Activated gamma-delta T cell treated with Interleukin-2 at 50 U/mL for 16 hours (primary cell): ENCODE measurements around the gene SBK2.
"Not testable (repeated sequence)": the region's sequence is repeated elsewhere in the genome, so short reads cannot be mapped to it uniquely, and the experiment has no call there.

ENCODE experiments used
- DNase-seq: peaks from one replicate; pipeline ENCODE4 v3.0.0-alpha.2; 2020

Gene SBK2

DNA sequence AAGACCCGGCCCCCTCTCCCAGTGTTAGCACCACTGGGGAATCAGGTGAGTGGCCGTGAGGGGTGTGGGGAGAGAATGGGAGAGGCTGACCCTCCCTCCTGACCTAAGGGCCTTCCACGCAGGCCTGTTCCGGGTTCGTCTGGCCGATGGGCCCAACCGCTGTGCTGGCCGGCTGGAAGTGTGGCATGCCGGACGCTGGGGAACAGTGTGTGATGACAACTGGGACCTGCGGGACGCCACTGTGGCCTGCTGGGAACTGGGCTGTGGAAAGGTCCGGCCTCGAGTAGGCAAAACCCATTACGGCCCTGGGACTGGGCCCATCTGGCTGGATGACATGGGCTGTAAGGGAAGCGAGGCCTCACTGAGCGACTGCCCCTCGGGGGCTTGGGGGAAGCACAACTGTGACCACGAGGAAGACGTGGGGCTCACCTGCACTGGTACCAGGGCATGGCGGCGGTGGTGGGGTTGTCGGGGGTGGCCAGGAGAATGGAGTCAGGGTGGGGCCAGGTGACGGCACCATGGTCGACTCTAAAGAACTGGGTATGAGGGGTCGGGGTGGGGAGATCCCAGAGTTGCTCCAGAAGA lies 36.5 kb downstream of the SBK2 start:
- DNase-seq, result no peak

GRCh38 chr19:55498246-55498840 lies 38.6 kb downstream of the SBK2 start:
- no peak for DNase-seq

DNA sequence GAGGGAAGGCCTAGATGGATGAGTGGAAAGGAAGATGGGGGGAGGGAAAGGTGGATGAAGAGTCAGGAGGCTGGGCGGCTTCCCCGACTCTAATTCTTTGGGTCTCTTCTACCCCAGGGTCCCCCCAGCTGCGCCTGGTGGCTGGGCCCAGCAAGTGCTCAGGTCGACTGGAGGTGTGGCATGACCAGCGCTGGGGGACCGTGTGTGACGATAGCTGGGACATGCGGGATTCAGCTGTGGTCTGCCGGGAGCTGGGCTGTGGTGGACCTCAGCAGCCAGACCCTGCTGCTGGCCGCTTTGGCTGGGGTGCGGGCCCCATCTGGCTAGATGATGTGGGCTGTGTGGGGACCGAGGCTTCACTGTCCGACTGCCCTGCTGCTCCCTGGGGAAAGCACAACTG lies 39.2 kb downstream of the SBK2 start:
- DNase-seq, result no peak

DNA sequence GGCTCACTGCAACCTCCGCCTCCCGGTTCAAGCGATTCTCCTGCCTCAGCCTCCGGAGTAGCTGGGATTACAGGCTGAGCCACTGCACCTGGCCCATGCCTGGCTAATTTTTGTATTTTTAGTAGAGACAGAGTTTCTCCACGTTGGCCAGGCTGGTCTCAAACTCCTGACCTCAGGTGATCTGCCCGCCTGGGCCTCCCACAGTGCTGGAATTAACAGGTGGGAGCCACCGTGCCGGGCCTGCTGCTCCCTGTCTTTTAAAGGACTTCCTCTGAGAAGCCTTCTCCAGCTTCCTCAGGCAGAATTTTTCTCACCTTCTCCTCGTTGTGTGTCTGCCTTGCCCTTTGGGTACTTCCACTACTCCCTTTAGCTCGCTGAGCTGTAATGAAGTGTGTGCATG lies 40.1 kb downstream of the SBK2 start:
- not testable (repeated sequence) for DNase-seq

DNA sequence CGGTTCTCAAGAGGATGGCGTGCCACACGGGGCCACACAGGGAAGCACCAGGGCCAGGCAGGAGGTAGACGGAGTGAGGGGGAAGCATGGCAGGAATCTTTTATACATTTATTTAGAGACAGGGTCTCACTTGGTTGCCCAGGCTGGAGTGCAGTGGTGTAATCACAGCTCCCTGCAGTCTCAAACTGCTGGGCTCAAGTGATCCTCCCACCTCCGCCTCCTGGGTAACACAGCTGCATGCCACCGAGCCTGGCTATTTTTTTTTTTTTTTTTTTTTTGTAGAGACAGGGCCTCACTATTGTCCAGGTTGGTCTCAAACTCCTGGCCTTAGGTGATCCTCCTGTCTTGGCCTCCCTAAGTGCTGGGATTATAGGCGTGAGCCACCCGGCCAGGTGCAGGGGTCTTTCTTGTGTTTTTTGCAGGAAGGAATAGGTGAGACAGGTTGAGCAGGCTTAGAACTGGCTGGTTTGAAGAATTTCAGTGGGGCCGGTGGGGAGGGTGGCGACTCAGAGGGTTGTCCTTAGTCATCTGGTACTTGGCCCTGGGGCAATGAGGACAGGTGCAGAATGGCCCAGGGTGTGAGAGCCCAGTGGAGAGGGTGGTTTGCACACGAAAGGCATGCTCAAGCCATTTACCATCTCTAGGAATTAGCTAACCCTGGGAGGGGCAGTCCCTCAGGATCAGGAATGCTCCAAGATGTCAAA lies 41.1 kb downstream of the SBK2 start:
- no peak for DNase-seq

GRCh38 chr19:55494172-55494761 lies 42.7 kb downstream of the SBK2 start:
- DNase-seq, result no peak

GRCh38 chr19:55493645-55494171 lies 43.2 kb downstream of the SBK2 start:
- DNase-seq, result no peak

DNA sequence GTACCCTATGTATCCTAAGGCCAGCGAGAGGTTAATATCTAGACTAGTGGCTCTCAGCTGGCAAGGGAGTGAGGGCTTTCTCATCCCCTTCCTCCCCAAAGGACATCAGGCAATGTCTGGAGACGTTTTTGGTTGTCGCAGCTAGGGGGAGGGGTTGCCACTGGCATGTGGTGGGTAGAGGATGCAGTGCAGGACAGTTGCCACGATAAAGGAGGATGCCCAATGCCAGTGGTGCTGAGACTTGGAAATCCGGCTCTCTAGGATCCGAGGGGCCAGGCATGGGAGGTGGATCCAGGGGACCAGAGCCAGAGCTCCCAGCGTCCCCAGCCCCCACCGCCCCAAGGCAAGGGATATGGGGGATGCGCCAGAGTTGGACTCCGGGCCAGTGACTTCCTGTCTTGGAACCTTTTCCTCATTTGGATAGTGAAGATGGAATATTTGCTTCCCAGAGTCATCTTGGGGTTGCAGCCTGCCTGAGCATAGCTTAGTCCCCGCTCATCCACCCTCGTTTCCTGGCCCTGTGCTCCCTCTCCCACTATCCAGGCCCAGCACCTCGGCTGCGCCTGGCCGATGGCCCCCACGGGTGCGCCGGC lies 43.8 kb downstream of the SBK2 start:
- no peak for DNase-seq

GRCh38 chr19:55492362-55492944 lies 44.5 kb downstream of the SBK2 start:
- DNase-seq, result no peak

GRCh38 chr19:55491546-55492360 lies 45.2 kb downstream of the SBK2 start:
- no peak for DNase-seq

DNA sequence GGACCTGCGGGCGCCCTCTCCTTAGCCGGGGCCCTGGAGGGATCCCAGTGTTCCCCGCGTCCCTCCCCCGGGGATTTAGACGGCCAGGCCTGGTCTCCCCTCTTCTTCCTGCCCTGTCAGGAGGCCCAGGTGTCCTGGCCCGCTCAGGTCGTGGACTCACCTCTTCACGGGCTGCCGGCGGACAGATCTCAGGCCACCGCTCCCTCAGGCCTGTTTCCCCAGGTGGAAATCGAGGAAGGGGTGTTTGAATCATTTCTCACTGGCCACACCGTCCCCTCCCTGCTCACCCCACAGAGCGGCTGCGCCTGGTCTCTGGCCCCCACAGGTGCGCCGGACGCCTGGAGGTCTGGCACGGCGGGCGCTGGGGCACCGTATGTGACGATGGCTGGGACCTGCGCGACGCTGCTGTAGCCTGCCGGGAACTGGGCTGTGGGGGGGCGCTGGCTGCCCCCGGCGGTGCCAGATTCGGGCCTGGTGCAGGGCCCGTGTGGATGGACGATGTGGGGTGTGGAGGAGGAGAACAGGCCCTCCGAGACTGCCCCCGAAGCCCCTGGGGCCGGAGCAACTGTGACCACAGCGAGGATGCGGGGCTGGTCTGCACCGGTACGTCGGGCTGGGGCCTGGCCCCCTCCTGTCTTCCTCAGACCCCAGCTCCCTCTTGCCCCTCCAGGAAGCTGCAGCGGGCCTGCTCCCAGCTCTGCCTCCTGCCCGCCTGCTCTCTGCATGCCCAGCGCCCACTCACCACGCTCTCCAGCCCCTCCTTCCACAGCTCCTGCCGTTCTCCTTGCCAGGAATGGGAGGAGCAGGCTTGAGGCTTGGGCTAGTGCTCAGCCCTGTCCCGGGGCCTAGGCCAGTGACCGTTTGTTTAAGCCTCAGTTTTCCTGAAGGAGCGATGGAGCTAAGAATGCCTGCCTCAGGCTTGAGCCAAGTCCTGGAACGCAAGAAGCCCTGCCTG lies 46.2 kb downstream of the SBK2 start:
- DNase-seq, result no peak

DNA sequence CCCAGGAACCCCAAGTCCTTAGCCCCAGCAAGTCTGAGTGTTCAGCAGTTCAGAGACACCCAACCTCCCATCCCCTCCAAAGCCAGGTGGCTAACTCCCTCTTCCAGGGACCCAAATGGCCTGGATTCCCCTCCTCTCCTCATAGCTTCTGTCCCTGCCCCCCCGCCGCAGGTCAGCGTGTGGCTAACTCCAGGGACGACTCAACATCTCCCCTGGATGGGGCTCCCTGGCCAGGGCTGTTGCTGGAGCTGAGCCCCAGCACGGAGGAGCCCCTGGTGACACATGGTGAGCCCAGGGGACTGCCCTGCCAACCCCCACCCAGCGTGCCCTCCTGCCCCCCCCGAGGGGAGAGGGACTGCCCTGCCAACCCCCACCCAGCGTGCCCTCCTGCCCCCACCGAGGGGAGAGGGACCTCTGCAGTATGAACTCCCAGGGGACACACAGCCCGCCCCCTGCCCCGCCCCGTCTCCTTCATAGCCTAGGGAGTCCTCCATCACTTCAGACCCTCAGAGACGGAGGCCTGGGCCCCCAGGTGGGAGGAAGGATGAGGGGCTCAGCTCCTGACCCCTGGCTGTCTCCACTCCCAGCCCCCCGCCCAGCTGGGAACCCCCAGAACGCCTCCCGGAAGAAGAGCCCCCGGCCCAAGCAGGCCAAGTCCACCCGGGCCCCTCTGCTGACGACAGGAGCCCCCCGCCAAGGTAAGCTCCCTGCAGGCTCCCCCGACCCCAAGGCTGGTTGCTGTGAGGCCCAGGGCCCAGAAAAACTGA lies 47.0 kb downstream of the SBK2 start:
- no peak for DNase-seq

GRCh38 chr19:55488986-55489710 lies 47.8 kb downstream of the SBK2 start:
- no peak for DNase-seq

DNA sequence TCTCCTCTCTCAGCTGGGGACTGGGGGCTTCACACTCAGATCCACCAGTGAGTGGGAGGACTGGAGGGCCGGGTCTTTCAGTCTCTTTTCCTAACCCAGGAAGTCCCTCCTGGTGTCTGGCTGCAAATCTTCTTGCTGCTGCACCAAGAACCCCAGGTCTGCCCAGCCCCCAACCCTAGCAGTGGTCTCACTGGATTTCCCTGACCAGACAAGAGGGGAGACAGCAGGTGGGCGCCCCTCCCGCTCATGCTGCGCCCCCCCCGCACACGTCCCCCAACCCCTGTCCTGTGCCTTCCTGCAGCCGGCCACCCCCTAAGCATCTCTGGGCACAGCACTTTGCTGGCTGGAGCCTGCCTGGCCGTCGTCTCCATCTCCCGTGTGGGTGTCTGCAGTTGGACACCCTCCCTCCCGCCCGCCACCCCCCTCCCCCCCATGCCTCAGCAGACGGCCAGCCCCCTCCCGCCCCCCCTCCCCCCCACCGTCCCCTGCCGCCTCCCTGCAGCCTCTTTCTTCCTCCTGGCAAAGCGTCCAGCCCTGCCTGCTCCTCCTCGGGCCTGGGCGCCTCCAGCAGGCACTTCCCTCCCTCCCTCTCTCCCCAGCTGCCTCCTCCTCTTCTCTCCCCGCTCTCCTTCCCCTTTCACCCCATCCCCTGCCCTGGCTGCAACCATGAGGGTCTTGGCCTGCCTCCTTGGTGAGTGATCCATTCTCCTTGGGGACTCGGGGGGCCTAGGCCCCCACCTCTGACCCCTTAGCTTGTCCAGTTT lies 48.8 kb downstream of the SBK2 start, which contains the start of gene SSC5D:
TSS of gene SSC5D (plus strand) at position 513 of the 764 bp plus-strand sequence. CDS start at position 667, 154 bp downstream.
- DNase-seq, result no peak

DNA sequence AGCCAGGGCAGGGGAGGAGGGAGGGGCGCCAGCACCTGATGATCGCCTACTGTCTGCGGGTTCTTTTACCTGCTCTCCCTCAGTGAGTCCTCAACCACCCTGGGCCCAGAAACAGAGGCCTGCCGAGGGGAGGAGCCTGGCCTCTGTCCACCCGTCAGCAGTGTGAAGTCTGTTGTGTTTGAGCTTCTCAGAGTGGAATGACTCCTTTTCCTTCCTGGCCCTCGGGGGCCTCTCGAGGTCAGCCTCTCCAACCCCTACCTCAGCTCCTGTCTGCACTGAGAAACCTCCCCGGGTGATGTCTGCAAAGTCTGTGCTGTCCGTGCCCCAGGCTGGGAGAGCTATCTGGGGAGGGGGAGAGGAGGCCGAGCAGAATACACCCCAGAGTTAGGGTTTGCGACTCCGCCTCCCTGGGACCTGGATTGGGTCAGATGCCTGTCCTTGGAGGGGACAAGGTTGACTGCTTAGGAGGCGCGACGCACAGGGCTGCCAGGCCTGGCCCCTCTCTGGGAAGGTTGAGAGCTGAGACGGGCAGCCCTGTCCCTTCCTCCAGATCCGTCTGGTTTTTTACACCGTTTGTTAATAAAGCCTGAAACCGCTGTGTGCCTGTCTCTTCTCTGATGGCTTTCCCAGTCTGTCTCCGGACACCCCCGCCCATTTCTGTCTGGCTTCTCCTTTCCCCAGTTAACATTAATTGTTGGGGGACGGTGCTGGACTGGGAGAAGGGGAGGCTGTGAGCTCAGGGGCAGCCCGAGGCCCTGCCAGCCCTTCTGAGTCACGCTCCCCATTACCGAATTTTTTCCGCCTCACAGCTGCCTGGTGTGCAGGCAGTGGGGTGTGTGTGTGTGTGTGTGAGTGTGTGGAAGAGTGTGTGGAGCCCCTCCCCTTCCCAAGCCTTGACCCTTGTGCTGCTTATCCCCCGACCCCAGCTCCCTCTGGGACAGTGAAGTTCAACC lies 49.7 kb downstream of the SBK2 start:
- no peak for DNase-seq

DNA sequence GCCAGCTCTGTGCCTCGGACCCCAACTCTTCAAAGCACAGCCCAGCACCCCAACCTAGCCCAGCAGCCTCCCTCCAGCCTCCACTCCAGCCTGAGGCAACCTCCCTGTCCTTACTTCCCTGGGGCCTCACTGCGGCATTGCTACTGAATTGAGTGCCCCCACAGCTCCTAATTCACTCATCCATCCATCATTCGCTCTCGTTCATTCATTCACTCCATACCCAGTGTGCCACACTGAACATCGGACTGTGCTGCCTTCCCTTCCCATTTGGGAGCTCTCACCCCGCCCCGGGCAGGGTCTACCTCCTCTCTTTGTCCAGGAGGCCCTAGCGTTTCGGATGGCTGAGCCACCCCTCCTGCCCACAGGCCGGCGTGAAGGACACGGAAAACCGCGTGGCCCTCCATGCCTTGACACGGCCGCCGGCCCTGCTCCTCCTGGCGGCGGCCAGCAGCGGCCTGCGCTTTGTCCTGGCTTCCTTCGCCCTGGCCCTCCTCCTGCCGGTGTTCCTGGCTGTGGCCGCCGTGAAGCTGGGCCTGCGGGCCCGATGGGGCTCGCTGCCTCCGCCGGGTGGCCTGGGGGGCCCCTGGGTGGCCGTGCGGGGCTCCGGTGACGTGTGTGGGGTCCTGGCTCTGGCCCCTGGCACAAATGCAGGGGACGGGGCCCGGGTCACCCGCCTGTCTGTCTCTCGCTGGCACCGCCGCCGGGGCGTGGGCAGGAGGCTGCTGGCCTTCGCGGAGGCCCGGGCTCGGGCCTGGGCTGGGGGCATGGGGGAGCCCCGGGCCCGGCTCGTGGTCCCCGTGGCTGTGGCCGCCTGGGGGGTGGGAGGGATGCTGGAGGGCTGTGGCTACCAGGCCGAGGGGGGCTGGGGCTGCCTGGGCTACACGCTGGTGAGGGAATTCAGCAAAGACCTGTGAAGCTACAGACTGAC lies 50.6 kb downstream of the SBK2 start:
- no peak for DNase-seq
